GM12875 (cell line): Measurements from ENCODE around the gene SFMBT1.

Experiments
- H3K4me3 ChIP-seq: one replicate; pipeline ENCODE4 v1.5.1; 2011; ENCODE audit warnings: low read depth, low read length, control low read depth
- TF ChIP-seq, protein P1 (sequence below): IDR thresholded peaks from 2 replicates; pipeline ENCODE4 v1.5.1; 2011; ENCODE audit warnings: low read depth, mild to moderate bottlenecking, control low read depth, inconsistent platforms, low read length, moderate library complexity, borderline replicate concordance; ENCODE audit not compliant: insufficient read depth

The SFMBT1 gene

DNA sequence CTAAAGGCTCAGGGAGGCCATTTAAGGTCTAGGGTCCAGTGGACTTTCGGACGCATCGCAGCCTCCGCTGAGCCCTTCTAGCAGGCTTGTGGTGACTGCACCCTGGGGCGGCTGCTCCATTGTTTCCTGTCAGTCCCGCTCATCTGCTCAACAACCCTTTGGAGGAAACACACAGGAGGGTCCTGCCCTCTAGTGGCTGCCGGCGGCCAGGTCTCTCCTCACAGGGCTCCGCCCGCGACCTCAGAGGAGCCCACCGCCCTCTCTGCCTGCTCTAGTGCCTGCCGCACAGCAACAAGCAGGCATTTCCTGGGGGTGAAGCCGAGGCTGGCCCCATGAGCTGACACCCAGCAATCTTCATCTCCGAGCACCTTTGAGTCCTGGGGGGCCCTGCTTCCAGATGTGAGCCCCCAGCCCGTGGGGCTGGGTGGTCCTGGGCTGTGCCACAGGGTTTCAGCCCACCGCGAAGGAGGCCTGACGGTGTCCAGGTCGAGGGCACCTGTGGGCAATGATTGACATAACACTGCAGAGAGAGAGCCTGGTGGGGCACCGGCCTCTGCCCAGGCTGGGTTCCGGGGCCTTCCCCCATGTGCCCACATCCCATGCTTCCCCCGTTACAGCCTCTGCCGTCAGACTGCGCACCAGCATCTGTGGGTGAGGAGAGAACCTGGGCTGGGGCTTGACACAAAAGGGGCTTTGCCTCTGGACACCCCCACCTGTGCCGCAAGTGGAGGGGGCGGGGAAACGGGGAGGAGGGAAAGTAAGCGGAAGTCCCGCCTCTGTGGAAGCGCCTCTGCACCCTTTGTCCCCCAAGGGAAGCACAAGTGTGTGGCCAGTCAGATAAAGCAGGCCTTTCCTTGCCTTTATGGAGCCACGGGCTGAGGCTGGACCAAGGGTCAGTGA is 27.0 kb upstream of the SFMBT1 start:
- TF ChIP-seq, protein P1, sequence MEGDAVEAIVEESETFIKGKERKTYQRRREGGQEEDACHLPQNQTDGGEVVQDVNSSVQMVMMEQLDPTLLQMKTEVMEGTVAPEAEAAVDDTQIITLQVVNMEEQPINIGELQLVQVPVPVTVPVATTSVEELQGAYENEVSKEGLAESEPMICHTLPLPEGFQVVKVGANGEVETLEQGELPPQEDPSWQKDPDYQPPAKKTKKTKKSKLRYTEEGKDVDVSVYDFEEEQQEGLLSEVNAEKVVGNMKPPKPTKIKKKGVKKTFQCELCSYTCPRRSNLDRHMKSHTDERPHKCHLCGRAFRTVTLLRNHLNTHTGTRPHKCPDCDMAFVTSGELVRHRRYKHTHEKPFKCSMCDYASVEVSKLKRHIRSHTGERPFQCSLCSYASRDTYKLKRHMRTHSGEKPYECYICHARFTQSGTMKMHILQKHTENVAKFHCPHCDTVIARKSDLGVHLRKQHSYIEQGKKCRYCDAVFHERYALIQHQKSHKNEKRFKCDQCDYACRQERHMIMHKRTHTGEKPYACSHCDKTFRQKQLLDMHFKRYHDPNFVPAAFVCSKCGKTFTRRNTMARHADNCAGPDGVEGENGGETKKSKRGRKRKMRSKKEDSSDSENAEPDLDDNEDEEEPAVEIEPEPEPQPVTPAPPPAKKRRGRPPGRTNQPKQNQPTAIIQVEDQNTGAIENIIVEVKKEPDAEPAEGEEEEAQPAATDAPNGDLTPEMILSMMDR, result peak; percentile 97
- H3K4me3 ChIP-seq, result peak overlapping the region; percentile 74

DNA sequence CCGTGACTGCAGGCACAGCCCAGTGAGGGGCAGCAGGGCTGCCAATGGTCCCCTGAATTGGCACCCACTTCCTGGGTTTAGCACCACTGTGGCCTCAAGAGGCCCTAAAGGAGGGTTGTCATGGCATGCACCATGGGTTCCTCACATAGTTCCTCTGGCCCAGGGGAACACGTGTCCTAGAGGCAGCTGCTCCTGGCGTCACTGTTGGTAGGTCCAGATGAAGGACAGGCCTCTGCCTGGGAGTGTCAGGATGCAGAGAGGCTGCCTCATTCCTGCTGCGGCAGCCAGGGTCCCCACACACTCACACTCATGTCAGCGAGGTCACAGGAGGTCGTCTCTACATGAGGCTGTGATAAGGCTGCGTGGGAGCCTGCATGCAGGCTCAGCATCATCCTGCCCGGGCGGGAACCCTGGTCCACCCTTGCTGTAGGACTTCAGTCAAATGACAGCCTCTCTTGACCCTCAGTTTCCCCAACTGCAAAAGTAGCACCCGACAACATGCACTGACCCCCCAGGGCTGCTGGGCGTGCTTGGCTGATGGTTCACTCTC is 26.1 kb upstream of the SFMBT1 start:
- H3K4me3 ChIP-seq, result no peak overlapping the region
- TF ChIP-seq, protein P1, result no peak

DNA sequence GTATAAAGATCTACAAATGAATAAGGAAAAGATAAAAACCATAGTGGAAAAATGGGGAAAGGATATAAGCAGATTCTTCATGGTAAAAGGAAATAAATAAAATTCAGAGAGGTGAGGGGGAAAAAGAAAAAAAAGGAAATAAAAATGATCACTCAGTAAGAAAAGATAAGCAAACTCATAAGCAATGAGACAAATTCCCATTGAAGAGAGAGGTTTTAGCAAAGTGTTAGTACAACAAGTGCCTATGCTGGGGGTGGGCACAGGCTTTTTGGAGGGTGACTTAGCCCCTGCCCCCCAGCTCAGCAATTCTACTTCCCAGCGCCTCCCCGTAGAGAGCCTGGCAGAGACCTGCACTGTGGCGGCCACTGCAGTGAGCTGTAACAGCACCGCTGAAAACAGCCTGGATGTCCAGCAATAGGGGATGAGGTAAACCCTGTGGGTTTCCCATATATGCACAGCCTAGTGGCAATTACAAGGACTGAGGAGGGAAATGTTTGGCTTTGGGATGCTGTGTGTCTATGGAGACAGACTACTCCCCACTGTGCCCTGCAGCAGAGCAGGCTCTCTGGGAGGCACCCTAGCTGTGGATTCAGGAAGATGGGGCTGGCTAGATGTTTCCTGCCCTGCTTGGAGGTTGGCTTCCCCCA is 23.7 kb upstream of the SFMBT1 start:
- no peak overlapping the region for H3K4me3 ChIP-seq
- TF ChIP-seq, protein P1, result no peak

DNA sequence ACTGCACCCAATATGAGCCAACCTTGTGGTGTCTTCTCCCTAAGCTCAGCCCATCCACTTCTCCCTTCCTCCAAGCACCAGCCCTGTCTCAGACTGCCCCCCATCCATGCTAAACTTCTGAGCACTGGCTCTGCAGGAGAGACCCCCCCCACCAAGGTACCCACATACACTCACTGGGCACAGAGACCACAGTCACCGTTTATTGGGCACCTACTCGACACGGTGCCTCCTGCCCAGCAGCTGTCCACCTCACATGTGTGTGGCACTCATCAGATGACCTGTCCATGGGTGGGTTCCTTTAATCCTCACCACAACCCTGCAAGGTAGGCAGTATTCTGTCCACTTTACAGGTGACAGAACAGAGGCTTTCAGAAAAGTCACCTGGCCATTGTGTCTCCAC is 22.3 kb upstream of the SFMBT1 start:
- TF ChIP-seq, protein P1, result no peak
- no peak overlapping the region for H3K4me3 ChIP-seq

DNA sequence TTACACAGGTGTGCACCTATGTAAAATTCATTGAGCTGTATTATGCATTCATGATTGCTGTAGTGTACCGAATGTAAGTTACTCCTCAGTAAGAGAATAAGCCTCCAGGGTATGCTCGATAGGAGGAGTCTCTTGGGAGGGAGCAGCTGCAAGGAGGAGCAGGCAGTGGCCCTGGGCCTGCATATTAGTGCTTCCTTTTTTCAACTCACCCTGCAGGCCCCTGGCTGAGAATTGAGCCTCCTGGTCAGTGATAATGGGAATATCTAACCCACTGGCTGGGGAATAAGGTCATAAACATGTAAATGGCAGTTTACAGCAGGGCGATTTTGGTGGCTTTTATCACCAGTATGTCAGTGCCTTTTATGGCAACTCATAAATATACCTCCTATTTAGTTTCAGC is 21.7 kb upstream of the SFMBT1 start:
- TF ChIP-seq, protein P1, result no peak
- no peak overlapping the region for H3K4me3 ChIP-seq

DNA sequence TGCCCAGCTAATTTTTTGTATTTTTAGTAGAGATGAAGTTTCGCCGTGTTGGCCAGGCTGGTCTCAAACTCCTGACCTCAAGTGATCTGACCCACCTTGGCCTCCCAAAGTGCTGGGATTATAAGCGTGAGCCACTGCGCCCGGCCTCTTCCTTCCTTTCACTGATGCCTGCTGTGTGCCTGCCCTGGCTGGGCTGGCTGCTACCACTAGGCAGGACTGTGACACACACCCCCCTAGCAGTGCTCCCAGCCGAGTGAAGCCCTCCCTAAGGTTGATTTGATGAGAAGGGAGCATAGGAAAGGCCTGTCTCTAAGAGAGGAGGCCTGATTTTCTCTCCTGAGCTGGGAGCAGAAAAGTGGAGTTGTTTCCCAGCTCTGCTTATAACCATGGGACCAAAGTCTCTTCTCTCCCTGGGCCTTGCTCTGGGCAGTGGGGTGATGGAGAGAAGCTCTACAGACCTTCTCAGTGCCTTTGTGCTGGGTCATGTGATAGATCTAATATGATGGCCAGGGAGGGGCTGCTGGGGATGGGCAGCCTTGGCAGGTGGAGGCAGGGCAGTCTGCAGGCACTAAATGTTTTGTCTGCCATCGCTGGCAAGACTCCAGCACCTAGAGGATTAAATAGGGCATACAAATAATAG is 20.1 kb upstream of the SFMBT1 start:
- TF ChIP-seq, protein P1, result no peak
- H3K4me3 ChIP-seq, result no peak overlapping the region
